Neuron (in vitro differentiated cells): ENCODE measurements around the gene SLC25A43.
"Not testable (repeated sequence)": the region's sequence is repeated elsewhere in the genome, so short reads cannot be mapped to it uniquely, and the experiment has no call there.

Source experiments
- H2AFZ ChIP-seq: one replicate; pipeline ENCODE4 v1.6.1; 2013; ENCODE audit warnings: low read depth, mild to moderate bottlenecking, inconsistent platforms, low read length, moderate library complexity
- H3K27me3 ChIP-seq: one replicate; pipeline ENCODE4 v1.6.1; 2013; ENCODE audit warnings: low read length; ENCODE audit not compliant: insufficient read depth
- H3K36me3 ChIP-seq: one replicate; pipeline ENCODE4 v1.6.1; 2013; ENCODE audit warnings: low read length; ENCODE audit not compliant: insufficient read depth
- H3K4me1 ChIP-seq: one replicate; pipeline ENCODE4 v1.6.1; 2013; ENCODE audit warnings: low read length; ENCODE audit not compliant: insufficient read depth
- H3K4me3 ChIP-seq: 2 replicates; pipeline ENCODE4 v1.5.1; 2013; ENCODE audit warnings: mild to moderate bottlenecking, low read length, moderate library complexity
- H3K9me3 ChIP-seq: one replicate; pipeline ENCODE4 v1.6.1; 2013; ENCODE audit warnings: low read length

SLC25A43 gene

GRCh38 chrX:119481323-119481801, 82.2 kb downstream of the SLC25A43 start:
- H3K9me3 ChIP-seq = no peaks in the 10 kb centered on the region
- no peak overlapping the region for H3K4me3 ChIP-seq
- no peaks in the 10 kb centered on the region for H3K4me1 ChIP-seq
- H3K27me3 ChIP-seq = no peaks in the 10 kb centered on the region
- H3K36me3 ChIP-seq = no peaks in the 10 kb centered on the region
- H2AFZ ChIP-seq = no peak overlapping the region

GRCh38 chrX:119482041-119482440, 82.9 kb downstream of the SLC25A43 start:
- Histone ChIP-seq H3K27me3 (no peaks in the 10 kb centered on the region), H3K4me1 (no peaks in the 10 kb centered on the region), H3K36me3 (no peaks in the 10 kb centered on the region), H2AFZ (no peak overlapping the region), H3K9me3 (no peaks in the 10 kb centered on the region), H3K4me3 (peak overlapping the region; percentile 23)

- peak overlapping the region; percentile 23 for H3K4me3 ChIP-seq
Measured at GRCh38 chrX:119482481-119483480, 83.6 kb downstream of the SLC25A43 start.

GRCh38 chrX:119486745-119487144, 87.6 kb downstream of the SLC25A43 start:
- no peaks in the 10 kb centered on the region for H3K27me3 ChIP-seq
- no peak overlapping the region for H2AFZ ChIP-seq
- no peaks in the 10 kb centered on the region for H3K4me1 ChIP-seq
- H3K4me3 ChIP-seq = no peak overlapping the region
- H3K36me3 ChIP-seq = no peaks in the 10 kb centered on the region
- no peaks in the 10 kb centered on the region for H3K9me3 ChIP-seq

More at GRCh38 chrX:119482481-119483480, 83.6 kb downstream of the SLC25A43 start:
- Histone ChIP-seq H3K9me3 (no peaks in the 10 kb centered on the region), H3K36me3 (no peaks in the 10 kb centered on the region), H2AFZ (no peak overlapping the region), H3K27me3 (no peaks in the 10 kb centered on the region), H3K4me1 (no peaks in the 10 kb centered on the region)

- H2AFZ ChIP-seq, H3K36me3 ChIP-seq, H3K9me3 ChIP-seq, H3K4me1 ChIP-seq, H3K4me3 ChIP-seq, H3K27me3 ChIP-seq: not testable (repeated sequence)
Measured at GRCh38 chrX:119487766-119488165, 88.6 kb downstream of the SLC25A43 start.

- Histone ChIP-seq H3K4me1 (no peaks in the 10 kb centered on the region), H3K36me3 (no peaks in the 10 kb centered on the region), H3K9me3 (no peaks in the 10 kb centered on the region), H3K4me3 (no peak overlapping the region), H2AFZ (no peak overlapping the region), H3K27me3 (no peaks in the 10 kb centered on the region)
Measured at GRCh38 chrX:119488749-119489148, 89.6 kb downstream of the SLC25A43 start.

- Histone ChIP-seq H3K4me1 (no peaks in the 10 kb centered on the region), H3K9me3 (no peaks in the 10 kb centered on the region), H3K27me3 (no peaks in the 10 kb centered on the region), H3K4me3 (no peak overlapping the region), H2AFZ (no peak overlapping the region), H3K36me3 (no peaks in the 10 kb centered on the region)
Measured at GRCh38 chrX:119489212-119490074, 90.3 kb downstream of the SLC25A43 start.

- Histone ChIP-seq H3K4me1 (peaks cover 4% of the 10 kb centered on the region), H3K27me3 (no peaks in the 10 kb centered on the region), H3K36me3 (no peaks in the 10 kb centered on the region), H2AFZ (no peak overlapping the region), H3K9me3 (no peaks in the 10 kb centered on the region), H3K4me3 (no peak overlapping the region)
Measured at GRCh38 chrX:119492463-119492862, 93.3 kb downstream of the SLC25A43 start.

GRCh38 chrX:119493851-119494495, 94.8 kb downstream of the SLC25A43 start:
- not testable (repeated sequence) for H2AFZ ChIP-seq, H3K36me3 ChIP-seq, H3K4me1 ChIP-seq, H3K27me3 ChIP-seq, H3K9me3 ChIP-seq, H3K4me3 ChIP-seq

- H3K4me1 ChIP-seq = peaks cover 4% of the 10 kb centered on the region
- no peak overlapping the region for H3K4me3 ChIP-seq
- H3K9me3 ChIP-seq = no peaks in the 10 kb centered on the region
- H2AFZ ChIP-seq = no peak overlapping the region
- no peaks in the 10 kb centered on the region for H3K27me3 ChIP-seq
- no peaks in the 10 kb centered on the region for H3K36me3 ChIP-seq
Measured at GRCh38 chrX:119495734-119496726, 96.9 kb downstream of the SLC25A43 start.

GRCh38 chrX:119497185-119497584, 98.0 kb downstream of the SLC25A43 start:
- H3K4me3 ChIP-seq = no peak overlapping the region
- H2AFZ ChIP-seq = no peak overlapping the region
- no peaks in the 10 kb centered on the region for H3K36me3 ChIP-seq
- no peaks in the 10 kb centered on the region for H3K9me3 ChIP-seq
- no peaks in the 10 kb centered on the region for H3K27me3 ChIP-seq
- peaks cover 4% of the 10 kb centered on the region for H3K4me1 ChIP-seq
